T-helper 1 cell treated with Interleukin-12 subunit alpha and Interleukin-12 subunit beta and Interleukin-4 antibody, amounts not matched to agents 30 ng/mL and 1 ng/mL, for 36 hours (primary cell): ENCODE measurements around the gene NRG3. TPM values are rescaled to one million over a fixed set of nuclear protein-coding genes. Genes with fewer than 3 reads are reported as not detected.
"Not testable (repeated sequence)": the region's sequence is repeated elsewhere in the genome, so short reads cannot be mapped to it uniquely, and the experiment has no call there.

Experiments
- intact Hi-C: fragments of 100-400 bp; cut with micrococcal nuclease; formaldehyde crosslinking; loops from one replicate; pipeline ENCODE4 v1.15.1; 2024
- total RNA-seq: library from RNA; stranded (reverse); gene quantifications from 2 replicates; pipeline ENCODE4 v1.2.3, GENCODE V29; 2022

Gene NRG3
- total RNA-seq, 1 donor from 2014 or later, result not detected

DNA sequence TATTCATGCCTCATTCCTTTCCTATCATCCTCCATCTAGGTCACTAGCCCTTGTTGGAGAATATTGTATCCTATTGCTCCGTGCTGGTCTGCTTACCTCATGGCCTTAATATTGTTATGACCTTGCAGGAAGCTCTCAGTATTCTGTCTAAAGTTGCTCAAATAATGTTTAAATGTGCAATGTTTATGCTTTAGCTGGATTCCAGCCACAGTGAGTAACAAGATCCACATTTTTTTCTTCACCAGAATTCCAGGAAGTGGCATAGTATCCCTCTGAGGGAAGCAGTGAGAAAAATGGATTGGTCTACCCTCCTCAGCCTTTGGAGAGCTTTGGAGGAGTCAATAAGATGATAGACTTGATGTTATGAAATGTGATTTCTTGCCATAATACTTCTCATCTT lies 402.6 kb downstream of the NRG3 start:
- intact Hi-C loops, result no loop called here

GRCh38 chr10:82278401-82279182 lies 403.6 kb downstream of the NRG3 start:
- intact Hi-C loops, result no loop called here

DNA sequence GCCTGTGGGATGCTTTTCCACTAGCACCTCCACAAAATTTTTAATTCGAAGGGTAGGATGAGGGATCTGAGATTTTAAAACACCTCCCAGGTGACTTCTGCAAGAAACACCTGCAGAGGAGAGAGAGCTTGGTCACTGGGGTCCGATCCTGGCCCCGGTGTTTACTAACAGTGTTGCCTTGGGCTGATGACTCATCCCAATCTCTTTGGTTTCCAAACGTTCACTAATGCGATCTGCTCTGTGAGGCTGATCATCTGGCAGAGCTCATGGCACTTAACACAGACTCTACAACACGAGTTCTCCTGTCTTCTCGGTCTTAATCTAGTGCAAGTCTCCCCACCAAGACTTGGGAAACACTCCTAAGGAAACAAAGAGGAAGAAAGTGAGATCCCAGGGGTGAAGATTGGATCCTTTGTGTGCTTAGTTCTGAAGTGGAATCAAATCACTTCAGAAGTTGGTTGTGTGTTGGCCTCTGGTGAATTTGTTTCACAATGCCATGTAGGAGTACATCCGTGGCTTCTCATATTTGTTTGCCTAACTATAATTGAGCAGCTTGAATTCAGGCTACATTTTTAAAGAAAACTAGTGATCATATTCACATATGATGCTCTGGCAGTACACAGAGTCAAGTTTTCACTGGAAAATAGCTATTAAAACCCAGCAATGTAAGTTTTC lies 407.9 kb downstream of the NRG3 start:
- intact Hi-C loops, result no loop called here

DNA sequence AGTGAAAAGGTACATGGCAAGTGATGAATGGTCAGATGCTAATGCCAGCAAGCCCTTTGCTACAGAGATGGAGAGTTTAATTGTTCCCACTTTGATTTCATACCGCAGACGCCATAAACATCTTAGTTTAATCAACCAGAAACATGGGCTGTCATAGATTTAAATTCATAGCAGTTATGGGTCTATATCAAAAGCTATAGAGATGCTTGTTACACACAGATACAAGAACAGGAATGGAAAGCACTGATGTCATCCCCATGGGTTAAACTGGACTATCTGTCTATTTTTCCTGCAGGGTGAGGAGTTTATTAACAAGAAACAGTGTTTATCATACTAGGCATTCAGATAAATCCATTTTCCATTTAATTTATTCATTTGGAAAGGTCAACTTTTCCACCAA lies 409.2 kb downstream of the NRG3 start:
- intact Hi-C loops, result no loop called here

GRCh38 chr10:82288461-82288881 lies 413.5 kb downstream of the NRG3 start:
- intact Hi-C loops, result no loop called here

- intact Hi-C loops, result loop anchor here (10.0 kb wide), 1 partner anchor 1105 kb away; no protein-coding TSS in a partner anchor
Measured at GRCh38 chr10:82289945-82290344, 415.0 kb downstream of the NRG3 start.

GRCh38 chr10:82294874-82295378 lies 419.9 kb downstream of the NRG3 start:
- intact Hi-C loops, result loop anchor here (10.0 kb wide), 1 partner anchor 1100 kb away; no protein-coding TSS in a partner anchor

- intact Hi-C loops, result no loop called here
Measured at GRCh38 chr10:82308641-82309040, 433.6 kb downstream of the NRG3 start.

DNA sequence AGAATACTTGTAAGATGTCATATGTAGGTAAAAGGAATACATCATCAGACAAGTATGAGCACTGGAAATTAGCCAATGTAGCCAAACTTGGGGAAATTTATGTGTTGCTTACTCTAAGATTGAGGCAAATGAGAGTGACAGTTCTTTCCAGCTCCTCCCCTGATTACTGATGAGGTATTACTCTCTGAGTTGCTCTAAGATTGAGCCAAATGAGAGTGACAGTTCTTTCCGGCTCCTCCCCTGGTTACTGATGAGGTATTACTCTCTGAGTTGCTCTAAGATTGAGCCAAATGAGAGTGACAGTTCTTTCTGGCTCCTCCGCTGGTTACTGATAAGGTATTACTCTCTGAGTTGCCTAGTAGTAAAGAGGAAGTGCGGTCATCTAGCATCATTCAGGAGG lies 435.8 kb downstream of the NRG3 start:
- intact Hi-C loops, result no loop called here

DNA sequence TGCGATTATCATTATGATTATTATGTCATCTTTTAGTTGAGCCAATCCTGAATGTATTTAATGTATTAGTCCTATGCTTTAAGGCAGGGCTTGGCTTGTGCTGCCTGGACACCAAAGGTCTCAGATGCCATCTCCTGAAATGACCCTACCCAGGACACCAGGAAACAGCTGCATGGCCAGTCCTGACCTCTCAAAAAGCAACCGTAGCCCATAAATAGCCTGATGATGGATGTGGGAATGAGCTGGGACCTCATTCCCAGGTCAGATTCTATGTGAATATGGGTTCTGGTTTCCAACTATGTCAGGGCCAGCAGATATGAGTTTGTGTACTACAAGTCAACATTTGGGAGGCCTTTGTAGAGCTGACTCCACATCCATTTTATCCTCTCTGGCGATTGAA lies 438.4 kb downstream of the NRG3 start:
- intact Hi-C loops, result no loop called here

GRCh38 chr10:82318534-82318933 lies 443.5 kb downstream of the NRG3 start:
- intact Hi-C loops, result no loop called here

DNA sequence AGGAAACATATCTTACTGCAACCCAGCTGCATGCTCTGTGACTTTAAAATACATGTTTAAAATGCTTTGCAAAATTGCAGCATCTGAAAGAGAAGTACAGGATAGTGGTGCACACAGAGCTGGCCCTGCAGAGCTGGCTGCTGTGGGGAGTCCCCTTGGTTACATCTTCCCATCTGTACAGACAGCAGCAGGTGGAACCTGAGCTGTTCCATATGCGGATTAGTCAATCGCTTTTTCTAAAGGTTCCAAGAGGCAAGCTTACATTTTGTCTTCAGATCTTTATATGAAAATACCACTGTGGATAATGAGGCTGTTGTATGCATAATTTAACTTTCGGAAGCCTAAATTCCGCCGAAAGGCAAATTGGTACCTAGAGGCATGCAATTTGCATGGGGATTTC lies 444.1 kb downstream of the NRG3 start:
- intact Hi-C loops, result no loop called here

- intact Hi-C loops, result no loop called here
Measured at GRCh38 chr10:82319562-82319961, 444.6 kb downstream of the NRG3 start.

DNA sequence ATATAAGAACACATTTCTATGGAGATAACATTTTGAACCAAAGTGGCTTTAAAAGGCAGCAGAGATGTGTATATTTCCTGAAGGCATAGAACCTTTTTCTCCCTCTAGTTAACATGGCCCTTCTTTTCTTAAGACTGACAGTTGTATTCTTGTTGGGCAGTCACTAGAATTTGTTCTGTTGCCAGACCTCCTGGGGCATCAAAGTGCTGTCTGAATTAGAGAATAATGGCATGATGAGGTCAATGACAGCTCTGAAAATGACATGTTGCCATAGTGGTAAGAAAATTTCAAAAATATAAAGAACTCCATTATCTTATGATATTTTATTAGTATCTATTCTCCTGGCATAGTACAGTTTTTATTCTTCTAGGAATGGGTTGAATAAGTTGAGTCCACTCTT lies 446.7 kb downstream of the NRG3 start:
- intact Hi-C loops, result no loop called here

- intact Hi-C loops, result no loop called here
Measured at GRCh38 chr10:82331716-82332115, 456.7 kb downstream of the NRG3 start.

- intact Hi-C loops, result no loop called here
Measured at GRCh38 chr10:82335831-82336230, 460.8 kb downstream of the NRG3 start.

GRCh38 chr10:82340166-82340565 lies 465.2 kb downstream of the NRG3 start:
- intact Hi-C loops, result no loop called here

DNA sequence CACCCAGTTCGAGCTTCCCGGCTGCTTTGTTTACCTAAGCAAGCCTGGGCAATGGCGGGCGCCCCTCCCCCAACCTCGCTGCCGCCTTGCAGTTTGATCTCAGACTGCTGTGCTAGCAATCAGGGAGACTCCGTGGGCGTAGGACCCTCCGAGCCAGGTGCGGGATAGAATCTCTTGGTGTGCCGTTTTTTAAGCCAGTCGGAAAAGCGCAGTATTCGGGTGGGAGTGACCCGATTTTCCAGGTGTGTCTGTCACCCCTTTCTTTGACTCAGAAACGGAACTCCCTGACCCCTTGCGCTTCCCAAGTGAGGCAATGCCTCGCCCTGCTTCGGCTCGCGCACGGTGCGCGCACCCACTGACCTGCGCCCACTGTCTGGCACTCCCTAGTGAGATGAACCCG lies 474.6 kb downstream of the NRG3 start:
- intact Hi-C loops, result not testable (repeated sequence)

- intact Hi-C loops, result no loop called here
Measured at GRCh38 chr10:82353381-82353780, 478.4 kb downstream of the NRG3 start.

- intact Hi-C loops, result no loop called here
Measured at GRCh38 chr10:82358486-82359099, 483.6 kb downstream of the NRG3 start.

- intact Hi-C loops, result no loop called here
Measured at GRCh38 chr10:82361256-82361655, 486.3 kb downstream of the NRG3 start.

- intact Hi-C loops, result no loop called here
Measured at GRCh38 chr10:82377608-82378007, 502.6 kb downstream of the NRG3 start.
